Choroid plexus epithelial cell (primary cell): Measurements from ENCODE around the gene CPN1.
"Not testable (repeated sequence)": the region's sequence is repeated elsewhere in the genome, so short reads cannot be mapped to it uniquely, and the experiment has no call there.

Experiments
- DNase-seq: peaks from one replicate; pipeline ENCODE4 v3.0.0-alpha.2; 2010; ENCODE audit warnings: low read depth
- H3K4me3 ChIP-seq: 2 replicates; pipeline ENCODE4 v1.5.1; 2011; ENCODE audit warnings: low read depth, mild to moderate bottlenecking, control low read depth, low read length, moderate library complexity
- CTCF ChIP-seq: conservative IDR thresholded peaks from 2 replicates; pipeline ENCODE4 v1.5.1; 2011; ENCODE audit warnings: low read depth, mild to moderate bottlenecking, control low read depth, inconsistent platforms, low read length, moderate library complexity

CPN1 gene

DNA sequence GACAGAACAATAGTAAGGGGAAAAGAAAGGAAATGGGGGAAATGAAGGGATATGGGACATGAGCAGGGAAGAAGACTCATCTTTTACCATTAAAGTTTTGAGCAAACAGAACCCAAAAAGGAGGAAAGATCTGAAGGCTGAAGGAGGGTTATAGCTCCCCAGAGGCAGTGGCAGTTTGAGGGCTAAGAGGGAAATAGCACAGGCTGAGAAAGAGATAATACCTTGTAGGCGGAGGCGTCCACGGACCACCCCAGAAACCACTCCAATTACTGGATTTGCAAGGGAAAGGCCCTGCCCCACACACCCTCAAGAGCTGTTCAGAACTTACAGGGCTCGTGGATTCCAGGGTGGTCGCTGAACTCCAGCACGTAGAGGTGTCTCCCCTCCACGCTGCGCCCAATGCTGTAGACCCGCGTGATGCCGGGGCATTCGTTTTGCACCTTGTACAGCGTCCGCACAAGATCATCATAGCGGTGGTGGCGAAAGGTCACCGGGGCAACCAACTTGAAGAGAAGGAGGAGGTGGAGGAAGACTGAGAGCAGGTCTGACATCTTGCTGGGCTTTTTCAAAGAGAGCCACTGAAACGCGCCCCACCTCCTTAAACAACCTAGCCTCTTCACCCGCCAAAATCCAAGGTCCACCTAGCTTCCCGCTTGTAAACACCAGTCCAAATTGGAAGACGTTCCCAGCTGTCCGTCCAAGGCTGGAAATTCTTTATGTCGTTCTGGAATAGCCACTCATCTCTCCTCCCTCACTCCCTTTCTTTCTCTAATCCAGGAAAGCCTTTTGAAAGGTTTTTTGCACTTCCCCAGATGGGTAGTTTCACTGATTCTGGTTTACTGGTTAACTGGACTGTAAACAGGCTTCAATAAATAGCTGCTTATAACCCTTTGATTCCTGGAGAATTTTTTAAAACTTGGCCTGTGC lies at the start of gene CPN1:
Gene CPN1, minus strand, starts transcription at position 795 of the 927 bp plus-strand sequence. Its CDS starts 244 bp downstream, at position 551.
- no peak for DNase-seq
- TF ChIP-seq CTCF, result no peak
- H3K4me3 ChIP-seq, result no peak within 1 kb of the TSS

- no peak for TF ChIP-seq CTCF
- H3K4me3 ChIP-seq, result no peak overlapping the region
- no peak for DNase-seq
Observed at GRCh38 chr10:100130831-100131230, 49.2 kb upstream of the CPN1 start.

DNA sequence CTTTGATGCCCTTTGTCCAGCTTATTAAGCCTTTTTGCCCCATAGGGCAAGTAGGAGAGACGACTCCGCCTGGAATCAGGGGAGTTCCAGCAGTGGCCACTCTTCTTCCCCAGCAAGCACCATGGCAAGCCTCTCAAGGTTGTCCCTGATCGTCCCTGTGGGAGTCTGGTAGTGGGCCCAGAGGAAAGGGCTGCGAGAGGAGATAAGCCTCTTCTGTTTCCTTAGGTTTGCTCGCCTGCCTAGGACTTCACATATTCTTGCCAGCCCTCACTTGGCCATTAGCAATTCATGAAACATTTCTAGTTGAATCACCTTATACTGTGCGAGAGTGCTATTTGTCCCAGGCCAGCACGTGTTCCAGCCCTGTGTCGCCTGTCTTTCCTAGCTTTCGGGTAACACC lies 47.8 kb upstream of the CPN1 start:
- DNase-seq, result no peak
- no peak for TF ChIP-seq CTCF
- H3K4me3 ChIP-seq, result no peak overlapping the region

DNA sequence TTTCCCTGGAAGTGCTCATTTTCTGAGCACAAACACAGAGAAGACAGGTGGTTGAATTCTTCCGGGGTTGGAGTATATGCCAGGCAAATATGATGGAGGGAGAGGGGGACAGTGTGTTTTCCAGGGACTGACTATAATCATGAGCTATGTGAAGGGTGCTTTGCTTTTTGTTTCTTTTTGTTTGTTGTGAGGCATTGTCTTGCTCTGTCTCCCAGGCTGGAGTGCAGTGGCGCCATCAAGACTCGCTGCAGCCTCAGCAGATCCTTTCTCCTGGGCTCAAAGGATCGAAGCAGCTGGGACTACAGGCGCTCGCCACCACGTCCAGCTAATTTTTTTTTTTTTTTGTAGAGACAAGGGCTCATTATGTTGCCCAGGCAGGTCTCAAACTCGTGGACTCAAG lies 47.3 kb upstream of the CPN1 start:
- TF ChIP-seq CTCF, result no peak
- no peak for DNase-seq
- no peak overlapping the region for H3K4me3 ChIP-seq

GRCh38 chr10:100125335-100125734 lies 43.7 kb upstream of the CPN1 start:
- not testable (repeated sequence) for DNase-seq, H3K4me3 ChIP-seq

- no peak overlapping the region for H3K4me3 ChIP-seq
- TF ChIP-seq CTCF, result no peak
Observed at GRCh38 chr10:100124097-100124496, 42.4 kb upstream of the CPN1 start.

DNA sequence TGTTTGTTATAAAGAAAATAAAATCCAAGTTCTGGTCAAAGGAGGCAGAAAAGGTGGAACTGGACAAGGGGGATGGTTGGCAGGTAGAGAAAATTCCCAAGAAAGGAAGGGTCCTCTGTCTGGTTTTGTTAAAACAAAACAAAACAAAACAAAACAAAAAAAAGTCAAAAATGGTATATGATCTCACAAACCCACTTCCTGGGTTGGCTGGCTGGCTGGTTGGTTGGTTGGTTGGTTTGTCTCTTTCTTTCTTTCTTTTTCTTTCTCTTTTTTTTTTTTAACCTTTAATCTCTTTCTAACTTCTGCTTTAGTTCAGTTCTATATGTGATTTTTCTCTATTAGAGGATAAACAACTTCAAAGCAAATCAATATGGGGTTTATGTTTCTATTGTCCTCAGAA lies 41.1 kb upstream of the CPN1 start:
- DNase-seq, result no peak
- TF ChIP-seq CTCF, result no peak
- no peak overlapping the region for H3K4me3 ChIP-seq

More at GRCh38 chr10:100124097-100124496, 42.4 kb upstream of the CPN1 start:
- DNase-seq, result no peak
